Loucy (cell line): ENCODE data around the gene SNRNP200.
A peak's percentile ranks its signal among the peaks of the same experiment; 100 is the strongest.

Experiments
- H2AFZ ChIP-seq: fragments of 200-600 bp; sonication (generic); 2 replicates; pipeline ENCODE4 v1.6.0; 2016; ENCODE audit warnings: antibody characterized with exemption, mild to moderate bottlenecking, low read length, moderate library complexity
- H3F3A ChIP-seq: fragments of 200-600 bp; 2 replicates; pipeline ENCODE4 v1.6.0; 2016; ENCODE audit warnings: antibody characterized with exemption, low read depth, mild to moderate bottlenecking
- H3K27me3 ChIP-seq: fragments of 200-600 bp; sonication (generic); 2 replicates; pipeline ENCODE4 v1.6.1; 2014; ENCODE audit warnings: low read length, mild to moderate bottlenecking; ENCODE audit not compliant: insufficient read depth, poor library complexity, severe bottlenecking
- H3K36me3 ChIP-seq: fragments of 200-600 bp; sonication (generic); 2 replicates; pipeline ENCODE4 v1.6.1; 2016; ENCODE audit warnings: low read length; ENCODE audit not compliant: insufficient read depth
- H3K4me1 ChIP-seq: fragments of 200-600 bp; sonication (generic); 2 replicates; pipeline ENCODE4 v1.5.1; 2014; ENCODE audit warnings: low read length, mild to moderate bottlenecking; ENCODE audit not compliant: insufficient read depth, poor library complexity, severe bottlenecking
- H3K4me2 ChIP-seq: fragments of 200-600 bp; sonication (generic); 2 replicates; pipeline ENCODE4 v1.6.0; 2014; ENCODE audit warnings: antibody characterized with exemption, low read length, low read depth, mild to moderate bottlenecking; ENCODE audit not compliant: poor library complexity, severe bottlenecking
- H3K4me3 ChIP-seq: fragments of 200-600 bp; sonication (generic); 2 replicates; pipeline ENCODE4 v1.5.1; 2014; ENCODE audit warnings: low read length, mild to moderate bottlenecking, mixed read lengths; ENCODE audit not compliant: poor library complexity, severe bottlenecking
- H3K79me2 ChIP-seq: fragments of 200-600 bp; sonication (generic); 2 replicates; pipeline ENCODE4 v1.6.1; 2014; ENCODE audit warnings: low read length; ENCODE audit not compliant: insufficient read depth
- H3K9ac ChIP-seq: fragments of 200-600 bp; sonication (generic); 2 replicates; pipeline ENCODE4 v1.6.0; 2014; ENCODE audit warnings: mild to moderate bottlenecking, low read depth, low read length, moderate library complexity; ENCODE audit not compliant: poor library complexity, severe bottlenecking
- H3K9me2 ChIP-seq: fragments of 200-600 bp; sonication (generic); replicated peaks from 2 replicates; pipeline ENCODE4 v1.6.1; 2016; ENCODE audit warnings: low read depth, low read length, mixed read lengths
- H3K9me3 ChIP-seq: fragments of 200-600 bp; sonication (generic); 2 replicates; pipeline ENCODE4 v1.6.1; 2014; ENCODE audit warnings: mild to moderate bottlenecking, antibody characterized with exemption, low read length, low read depth; ENCODE audit not compliant: insufficient read depth
- H4K20me1 ChIP-seq: fragments of 200-600 bp; sonication (generic); 2 replicates; pipeline ENCODE4 v1.6.0; 2014; ENCODE audit warnings: antibody characterized with exemption, low read length, mild to moderate bottlenecking; ENCODE audit not compliant: insufficient read depth, poor library complexity, severe bottlenecking
- CTCF ChIP-seq: fragments of 200-600 bp; sonication (generic); conservative IDR thresholded peaks from 2 replicates; pipeline ENCODE4 v1.5.1; 2014; ENCODE audit warnings: mild to moderate bottlenecking, antibody characterized with exemption, low read length
- EZH2phosphoT487 ChIP-seq: fragments of 200-600 bp; IDR thresholded peaks from 2 replicates; pipeline ENCODE4 v1.6.1; 2018; ENCODE audit warnings: antibody characterized with exemption, mild to moderate bottlenecking, moderate library complexity, borderline replicate concordance

SNRNP200 gene

GRCh38 chr2:96261328-96262003, 43.9 kb downstream of the SNRNP200 start:
- H3K4me1 ChIP-seq, result peaks cover 51% of the 10 kb centered on the region
- no peaks in the 10 kb centered on the region for H3K27me3 ChIP-seq
- H3K9ac ChIP-seq, result peak overlapping the region; percentile 61
- H3K79me2 ChIP-seq, result peaks cover 86% of the 10 kb centered on the region
- H3K4me3 ChIP-seq, result no peak overlapping the region
- TF ChIP-seq CTCF (no peak), EZH2phosphoT487 (no peak)
- H3K4me2 ChIP-seq, result peak overlapping the region; percentile 63
- H3K36me3 ChIP-seq, result peaks cover 8% of the 10 kb centered on the region; the same call in 1 of the 2 replicates
- H4K20me1 ChIP-seq, result peaks cover 37% of the 10 kb centered on the region
- no peak overlapping the region for H2AFZ ChIP-seq
- no peaks in the 10 kb centered on the region for H3K9me3 ChIP-seq
- H3F3A ChIP-seq, result no peaks in the 10 kb centered on the region
- no peaks in the 10 kb centered on the region for H3K9me2 ChIP-seq

- no peak overlapping the region for H2AFZ ChIP-seq
- peaks cover 34% of the 10 kb centered on the region for H4K20me1 ChIP-seq
- H3K4me2 ChIP-seq, result peak overlapping the region; percentile 63
- H3F3A ChIP-seq, result no peaks in the 10 kb centered on the region
- peak overlapping the region; percentile 55 for H3K4me3 ChIP-seq
- TF ChIP-seq CTCF, result peak; percentile 76
- no peak for TF ChIP-seq EZH2phosphoT487
- peaks cover 81% of the 10 kb centered on the region for H3K79me2 ChIP-seq
- no peaks in the 10 kb centered on the region for H3K27me3 ChIP-seq
- H3K36me3 ChIP-seq, result peaks cover 13% of the 10 kb centered on the region; the same call in 1 of the 2 replicates
- peaks cover 51% of the 10 kb centered on the region for H3K4me1 ChIP-seq
- no peaks in the 10 kb centered on the region for H3K9me2 ChIP-seq
- H3K9ac ChIP-seq, result peak overlapping the region; percentile 61
- no peaks in the 10 kb centered on the region for H3K9me3 ChIP-seq
Observed at GRCh38 chr2:96260387-96261260, 44.7 kb downstream of the SNRNP200 start.

- H2AFZ ChIP-seq, result no peak overlapping the region
- no peak overlapping the region for H3K4me3 ChIP-seq
- peak overlapping the region; percentile 61 for H3K9ac ChIP-seq
- peak overlapping the region; percentile 63 for H3K4me2 ChIP-seq
- peaks cover 23% of the 10 kb centered on the region; the same call in 1 of the 2 replicates for H3K36me3 ChIP-seq
- H3K4me1 ChIP-seq, result peaks cover 48% of the 10 kb centered on the region
- H3F3A ChIP-seq, result no peaks in the 10 kb centered on the region
- H3K79me2 ChIP-seq, result peaks cover 70% of the 10 kb centered on the region
- H3K9me3 ChIP-seq, result no peaks in the 10 kb centered on the region
- TF ChIP-seq CTCF, result no peak
- no peak for TF ChIP-seq EZH2phosphoT487
- no peaks in the 10 kb centered on the region for H3K27me3 ChIP-seq
- H4K20me1 ChIP-seq, result peaks cover 24% of the 10 kb centered on the region
- H3K9me2 ChIP-seq, result no peaks in the 10 kb centered on the region
Observed at GRCh38 chr2:96259497-96259921, 45.8 kb downstream of the SNRNP200 start.
